ENCODE data around the gene FTO. TPM values are rescaled to one million over a fixed set of nuclear protein-coding genes. Genes with fewer than 3 reads are reported as not detected.

The FTO gene
- total and polyA plus RNA-seq, 2 of the 13 experiments (the other 11 are each of a cell fraction or from before 2014, with no cell fraction given) = 41.6 to 55.8 TPM

GRCh38 chr16:53761962-53762703, 58.2 kb downstream of the FTO start (continued):
- TF ChIP-seq THAP11 (CRISPR knock-in tag; IDR thresholded peaks at IDR 0.05) (0 out of 2 replicates have a peak, but pooled peaks have one; percentile 5), FOXK2 (IDR thresholded peaks at IDR 0.05) (0 out of 2 replicates have a peak, but pooled peaks have one; percentile 17), ZNF749 (CRISPR knock-in tag; IDR thresholded peaks at IDR 0.05; ENCODE audit: borderline replicate concordance) (no peak)

GRCh38 chr16:53766304-53767016, 62.5 kb downstream of the FTO start:
- in situ Hi-C loops (cut with HindIII; ENCODE audit: extremely low pct_ligation_motif_present, low pct_unique_long_range_greater_than_20kb) = loop anchor here (25.0 kb wide), 1 partner anchor 421 kb away; no protein-coding TSS in a partner anchor
- TF ChIP-seq ZNF468 (CRISPR knock-in tag; IDR thresholded peaks at IDR 0.05) (no peak), ZBTB10 (CRISPR knock-in tag; IDR thresholded peaks at IDR 0.05; ENCODE audit: borderline replicate concordance) (peak; percentile 78; the same call in 1 of the 2 replicates), BHLHE40 (IDR thresholded peaks at IDR 0.05; ENCODE audit: low read length) (peak; percentile 85), PRDM4 (CRISPR knock-in tag; IDR thresholded peaks at IDR 0.05; ENCODE audit: borderline replicate concordance) (no peak), BCL6 (CRISPR knock-in tag; IDR thresholded peaks at IDR 0.05) (peak; percentile 82), TFE3 (CRISPR knock-in tag; IDR thresholded peaks at IDR 0.05) (peak; percentile 94), THAP8 (CRISPR knock-in tag; IDR thresholded peaks at IDR 0.05; ENCODE audit: borderline replicate concordance) (no peak), PAWR (CRISPR knock-in tag; IDR thresholded peaks at IDR 0.05; ENCODE audit: borderline replicate concordance) (no peak)

More at GRCh38 chr16:53766304-53767016, 62.5 kb downstream of the FTO start:
- no TSS peak for BruUV-seq (replicated peaks)
- no peaks in the 10 kb centered on the region for H3K27me3 ChIP-seq (ENCODE audit: control insufficient read depth in 1 of 2, insufficient read depth in 2 of 2, low read length in 2 of 2)
- ATAC-seq = peak; percentile 86
- peaks cover 42% of the 10 kb centered on the region for H3K79me2 ChIP-seq (ENCODE audit: insufficient read depth, low read length)
- intact Hi-C loops (cut with micrococcal nuclease; ENCODE audit: unreplicated experiment) = no loop called here
- no peaks in the 10 kb centered on the region for H4K20me1 ChIP-seq (ENCODE audit: insufficient read depth, low read length)
- no peak overlapping the region for H2AFZ ChIP-seq (ENCODE audit: low read length)
- H3K4me2 ChIP-seq (ENCODE audit: low read depth, low read length) = peak overlapping the region; percentile 67
- CTCF ChIA-PET (ENCODE audit: low intra/inter-chr PET ratio, low total read pairs) = no interaction called here
- H3K9ac ChIP-seq (ENCODE audit: insufficient read depth, low read depth, low read length) = peak overlapping the region; percentile 66
- no peaks in the 10 kb centered on the region for H3K36me3 ChIP-seq (replicated peaks in 1 of 2; ENCODE audit: control insufficient read depth in 1 of 2, insufficient read depth in 2 of 2, low read length in 2 of 2)
- no peak for FAIRE-seq
- H3K9me3 ChIP-seq (ENCODE audit: low read length) = no peaks in the 10 kb centered on the region
- H3K4me3 ChIP-seq (replicated peaks in 1 of 3; ENCODE audit: insufficient read depth in 1 of 3, low read depth in 2 of 3, low read length in 3 of 3) = peak overlapping the region in 1 of 3 experiments; percentile 26; a peak in 1 of 6 replicates
- POLR2A ChIA-PET = interaction anchor here (1.0 kb wide), 1 partner anchor 409 kb away, joined by 3 read pairs; no protein-coding TSS in a partner anchor
- H3K4me1 ChIP-seq (ENCODE audit: insufficient read depth, low read length) = peaks cover 77% of the 10 kb centered on the region
- DNase-seq (ENCODE audit: low spot score) = peak; percentile 94
- WGBS (ENCODE audit: low lambda C conversion rate) = 67% methylated on average over 10 of the region's 10 CpGs
- H3K27ac ChIP-seq (ENCODE audit: extremely low read length, insufficient read depth, low read length) = peak overlapping the region; percentile 75
